Stromal cell of bone marrow (primary cell): ENCODE measurements around the gene CASP9.

Source experiments
- DNase-seq: peaks from one replicate; pipeline ENCODE4 v3.0.0-alpha.2; 2012; ENCODE audit warnings: low read depth

The CASP9 gene

GRCh38 chr1:15524021-15524282 lies at the start of gene CASP9:
Gene CASP9, minus strand, starts transcription at chr1:15524215. Its CDS starts 15 bp downstream, at chr1:15524200.
- no peak for DNase-seq

- no peak for DNase-seq
Observed at GRCh38 chr1:15573477-15573876, 49.5 kb upstream of the CASP9 start.

GRCh38 chr1:15571266-15571665 lies 47.3 kb upstream of the CASP9 start:
- no peak for DNase-seq

- DNase-seq: no peak
Observed at GRCh38 chr1:15570861-15571260, 46.8 kb upstream of the CASP9 start.

- no peak for DNase-seq
Observed at GRCh38 chr1:15568387-15569073, 44.5 kb upstream of the CASP9 start.

GRCh38 chr1:15559189-15559810 lies 35.3 kb upstream of the CASP9 start:
- DNase-seq: no peak

GRCh38 chr1:15558516-15558915 lies 34.5 kb upstream of the CASP9 start:
- no peak for DNase-seq

GRCh38 chr1:15557594-15557993 lies 33.6 kb upstream of the CASP9 start:
- DNase-seq: no peak

GRCh38 chr1:15557008-15557407 lies 33.0 kb upstream of the CASP9 start:
- DNase-seq: no peak

GRCh38 chr1:15550573-15550972 lies 26.6 kb upstream of the CASP9 start:
- DNase-seq: no peak

GRCh38 chr1:15546641-15547040 lies 22.6 kb upstream of the CASP9 start:
- no peak for DNase-seq

- DNase-seq: no peak
Observed at GRCh38 chr1:15543589-15544568, 19.9 kb upstream of the CASP9 start.

- DNase-seq: no peak
Observed at GRCh38 chr1:15543251-15543588, 19.2 kb upstream of the CASP9 start.

- DNase-seq: no peak
Observed at GRCh38 chr1:15542388-15543250, 18.6 kb upstream of the CASP9 start.

- no peak for DNase-seq
Observed at GRCh38 chr1:15541231-15541792, 17.3 kb upstream of the CASP9 start.

GRCh38 chr1:15540186-15540585 lies 16.2 kb upstream of the CASP9 start:
- DNase-seq: no peak

- DNase-seq: no peak
Observed at GRCh38 chr1:15538771-15539170, 14.8 kb upstream of the CASP9 start.

- DNase-seq: no peak
Observed at GRCh38 chr1:15531682-15532081, 7.7 kb upstream of the CASP9 start.

GRCh38 chr1:15531003-15531402 lies 7.0 kb upstream of the CASP9 start:
- DNase-seq: no peak

GRCh38 chr1:15526490-15527339 lies 2.7 kb upstream of the CASP9 start, which contains the start of gene DNAJC16:
Gene DNAJC16, plus strand, starts transcription at chr1:15526848. Its CDS starts 2,258 bp downstream, at chr1:15529106.
- peak; percentile 100 for DNase-seq

- no peak for DNase-seq
Observed at GRCh38 chr1:15526021-15526489, 2.0 kb upstream of the CASP9 start.
